Neutrophil (primary cell): ENCODE measurements around the gene MLF2.

Source experiments
- H3K27ac ChIP-seq: fragments of 200-600 bp; sonication (generic); 2 replicates; pipeline ENCODE4 v1.5.1; 2016; ENCODE audit warnings: mild to moderate bottlenecking, moderate library complexity
- H3K27me3 ChIP-seq: fragments of 200-600 bp; sonication (generic); 2 replicates; pipeline ENCODE4 v1.6.0; 2016; ENCODE audit warnings: mild to moderate bottlenecking
- H3K36me3 ChIP-seq: fragments of 200-600 bp; sonication (generic); 2 replicates; pipeline ENCODE4 v1.5.1; 2017
- H3K4me1 ChIP-seq, 2 experiments: fragments of 200-600 bp in 1 of 2; sonication (generic) in 1 of 2; 1 replicate in 1 of 2; 2 replicates in 1 of 2; pipeline versions ENCODE4 v1.5.1 to v1.6.1; 2013 to 2016; ENCODE audit warnings: low read depth in 1 of 2, low read length in 1 of 2, mild to moderate bottlenecking in 1 of 2, moderate library complexity in 1 of 2; ENCODE audit not compliant: control insufficient read depth in 1 of 2, insufficient read depth in 1 of 2
- H3K4me3 ChIP-seq, 2 experiments: fragments of 200-600 bp in 1 of 2; sonication (generic) in 1 of 2; 1 replicate in 1 of 2; 2 replicates in 1 of 2; pipeline ENCODE4 v1.5.1; 2013 to 2016; ENCODE audit warnings: low read depth in 1 of 2, low read length in 1 of 2, mild to moderate bottlenecking in 1 of 2, moderate library complexity in 1 of 2
- H3K9me3 ChIP-seq: fragments of 200-600 bp; sonication (generic); 2 replicates; pipeline ENCODE4 v1.5.1; 2016
- TF ChIP-seq, protein P1 (sequence below): fragments of 200-600 bp; sonication (generic); IDR thresholded peaks from 2 replicates; pipeline ENCODE4 v1.5.1; 2016; ENCODE audit warnings: antibody characterized with exemption

Gene MLF2

DNA sequence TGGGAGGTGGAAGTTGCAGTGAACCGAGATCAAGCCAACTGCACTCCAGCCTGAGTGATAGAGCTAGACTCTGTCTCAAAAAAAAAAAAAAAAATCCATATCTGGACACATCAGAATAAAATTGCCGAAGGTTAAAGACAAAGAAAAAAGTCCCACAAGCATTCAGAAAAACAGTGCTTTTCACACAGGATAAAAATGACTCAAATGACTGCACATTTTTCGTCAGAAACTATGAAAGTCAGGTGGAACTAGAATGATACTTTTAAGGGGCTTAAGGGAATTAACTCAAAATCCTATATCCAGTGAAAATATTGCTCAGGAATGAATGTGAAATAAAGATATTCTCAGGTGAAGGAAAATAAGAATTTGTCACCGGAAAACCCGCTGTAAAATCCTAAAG, 16.2 kb downstream of the MLF2 start:
- H3K4me3 ChIP-seq: no peak overlapping the region
- no peaks in the 10 kb centered on the region for H3K9me3 ChIP-seq
- TF ChIP-seq, protein P1, sequence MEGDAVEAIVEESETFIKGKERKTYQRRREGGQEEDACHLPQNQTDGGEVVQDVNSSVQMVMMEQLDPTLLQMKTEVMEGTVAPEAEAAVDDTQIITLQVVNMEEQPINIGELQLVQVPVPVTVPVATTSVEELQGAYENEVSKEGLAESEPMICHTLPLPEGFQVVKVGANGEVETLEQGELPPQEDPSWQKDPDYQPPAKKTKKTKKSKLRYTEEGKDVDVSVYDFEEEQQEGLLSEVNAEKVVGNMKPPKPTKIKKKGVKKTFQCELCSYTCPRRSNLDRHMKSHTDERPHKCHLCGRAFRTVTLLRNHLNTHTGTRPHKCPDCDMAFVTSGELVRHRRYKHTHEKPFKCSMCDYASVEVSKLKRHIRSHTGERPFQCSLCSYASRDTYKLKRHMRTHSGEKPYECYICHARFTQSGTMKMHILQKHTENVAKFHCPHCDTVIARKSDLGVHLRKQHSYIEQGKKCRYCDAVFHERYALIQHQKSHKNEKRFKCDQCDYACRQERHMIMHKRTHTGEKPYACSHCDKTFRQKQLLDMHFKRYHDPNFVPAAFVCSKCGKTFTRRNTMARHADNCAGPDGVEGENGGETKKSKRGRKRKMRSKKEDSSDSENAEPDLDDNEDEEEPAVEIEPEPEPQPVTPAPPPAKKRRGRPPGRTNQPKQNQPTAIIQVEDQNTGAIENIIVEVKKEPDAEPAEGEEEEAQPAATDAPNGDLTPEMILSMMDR: no peak
- H3K4me1 ChIP-seq: peaks cover 19 to 25% of the 10 kb centered on the region in 2 experiments
- peaks cover 25% of the 10 kb centered on the region for H3K36me3 ChIP-seq
- H3K27me3 ChIP-seq: no peaks in the 10 kb centered on the region
- no peak overlapping the region for H3K27ac ChIP-seq

DNA sequence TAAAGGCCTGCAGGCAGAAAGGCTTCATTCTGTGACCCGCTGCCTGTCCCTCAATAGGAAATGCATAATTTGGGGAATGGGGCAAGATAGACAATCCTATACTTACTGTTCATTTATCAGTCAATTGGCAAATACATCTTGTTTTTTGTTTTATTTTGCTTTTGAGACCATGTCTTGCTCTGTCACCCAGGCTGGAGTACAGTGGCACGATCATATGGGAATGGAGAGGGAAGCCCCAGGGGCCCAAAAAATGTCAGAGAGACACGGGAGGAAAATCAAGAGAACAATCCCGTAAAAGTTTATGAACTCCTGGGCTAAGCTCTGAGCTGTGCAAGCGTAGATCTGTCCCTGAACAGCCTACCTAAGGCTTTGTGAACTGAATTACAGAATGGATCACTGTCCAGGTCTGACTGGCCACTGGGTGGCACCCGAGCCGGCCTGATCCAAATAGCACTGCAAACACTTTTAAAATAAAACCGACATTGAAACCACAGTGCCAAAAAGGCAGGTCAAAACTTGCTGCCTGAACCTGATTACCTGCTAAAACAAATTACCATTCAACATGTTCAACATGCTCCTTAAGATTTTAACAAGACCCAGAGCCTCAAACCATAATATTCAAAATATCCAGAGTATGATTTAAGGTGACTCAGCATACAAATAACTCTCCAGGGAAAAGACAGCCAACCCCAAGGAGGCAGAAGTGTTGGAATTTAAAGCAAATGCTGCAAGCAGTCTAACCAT, 17.3 kb downstream of the MLF2 start:
- H3K9me3 ChIP-seq: no peaks in the 10 kb centered on the region
- peaks cover 19 to 25% of the 10 kb centered on the region in 2 experiments for H3K4me1 ChIP-seq
- TF ChIP-seq, protein P1: peak; percentile 63
- H3K4me3 ChIP-seq: no peak overlapping the region
- peak overlapping the region; percentile 25 for H3K27ac ChIP-seq
- no peaks in the 10 kb centered on the region for H3K27me3 ChIP-seq
- H3K36me3 ChIP-seq: peaks cover 36% of the 10 kb centered on the region

DNA sequence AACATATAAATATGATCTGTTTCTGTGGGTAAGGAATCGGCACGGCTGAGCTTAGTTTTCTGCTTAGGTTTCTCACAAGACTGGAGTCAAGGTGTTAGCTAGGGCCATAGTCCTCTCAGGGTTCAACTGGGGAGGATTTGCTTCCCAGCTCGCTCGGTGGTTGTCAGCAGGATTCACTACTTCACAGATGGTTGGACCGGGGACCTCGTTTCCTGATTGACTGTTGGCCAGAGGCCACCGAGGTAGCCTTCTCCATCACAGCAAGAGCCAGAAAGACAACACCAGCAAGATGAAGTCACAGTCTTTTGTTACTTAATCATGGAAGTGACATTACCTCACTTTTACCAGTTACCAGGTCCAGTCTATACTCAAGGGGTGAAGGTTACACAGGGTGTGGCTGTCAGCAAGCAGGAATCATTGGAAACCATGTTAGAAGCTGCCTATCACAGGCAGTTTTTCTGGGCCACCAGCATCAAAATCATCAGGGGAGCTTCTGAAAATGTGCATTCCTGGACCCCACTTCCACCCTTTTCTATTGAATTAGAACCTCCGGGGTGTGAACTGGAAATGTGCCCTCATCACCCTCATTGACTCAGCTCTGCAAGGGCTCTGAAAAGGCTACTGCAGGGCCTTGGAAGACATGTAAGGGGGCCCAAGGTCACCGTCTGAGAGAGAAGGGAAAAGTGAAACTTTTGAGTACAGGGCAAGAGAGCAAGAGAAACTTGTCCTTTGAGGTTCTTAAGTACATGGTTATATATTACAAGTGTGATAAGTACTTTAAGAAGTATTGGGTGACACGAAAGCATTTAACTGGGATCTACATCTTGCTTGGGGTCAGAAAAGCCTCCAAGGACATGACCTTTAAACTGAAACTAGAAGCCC, 18.2 kb downstream of the MLF2 start:
- Histone ChIP-seq H3K27ac (no peak overlapping the region), H3K4me1 (peaks cover 19 to 25% of the 10 kb centered on the region in 2 experiments), H3K36me3 (peaks cover 45% of the 10 kb centered on the region), H3K9me3 (no peaks in the 10 kb centered on the region), H3K4me3 (no peak overlapping the region), H3K27me3 (no peaks in the 10 kb centered on the region)
- TF ChIP-seq, protein P1: no peak

DNA sequence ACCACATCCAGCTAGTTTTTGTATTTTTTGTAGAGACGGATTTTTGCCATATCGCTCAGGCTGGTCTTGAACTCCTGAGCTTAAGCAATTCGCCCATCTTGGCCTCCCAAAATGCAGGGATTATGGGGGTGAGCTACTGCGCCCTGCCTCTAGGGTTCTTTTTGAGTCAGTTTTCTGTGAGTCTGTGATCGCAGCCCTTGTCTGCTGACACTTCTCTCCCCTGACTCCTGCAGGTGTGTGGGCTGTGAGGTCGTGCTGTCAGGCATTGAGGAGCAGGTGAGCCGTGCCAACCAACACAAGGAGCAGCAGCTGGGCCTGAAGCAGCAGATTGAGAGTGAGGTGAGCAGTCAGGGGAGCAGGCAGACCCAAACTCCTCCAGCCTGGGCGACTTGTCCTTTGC, 22.8 kb downstream of the MLF2 start:
- Histone ChIP-seq H3K36me3 (peaks cover 70% of the 10 kb centered on the region), H3K9me3 (no peaks in the 10 kb centered on the region), H3K27me3 (no peaks in the 10 kb centered on the region), H3K27ac (no peak overlapping the region), H3K4me1 (peaks cover 3 to 7% of the 10 kb centered on the region in 2 experiments), H3K4me3 (no peak overlapping the region)
- TF ChIP-seq, protein P1: no peak

DNA sequence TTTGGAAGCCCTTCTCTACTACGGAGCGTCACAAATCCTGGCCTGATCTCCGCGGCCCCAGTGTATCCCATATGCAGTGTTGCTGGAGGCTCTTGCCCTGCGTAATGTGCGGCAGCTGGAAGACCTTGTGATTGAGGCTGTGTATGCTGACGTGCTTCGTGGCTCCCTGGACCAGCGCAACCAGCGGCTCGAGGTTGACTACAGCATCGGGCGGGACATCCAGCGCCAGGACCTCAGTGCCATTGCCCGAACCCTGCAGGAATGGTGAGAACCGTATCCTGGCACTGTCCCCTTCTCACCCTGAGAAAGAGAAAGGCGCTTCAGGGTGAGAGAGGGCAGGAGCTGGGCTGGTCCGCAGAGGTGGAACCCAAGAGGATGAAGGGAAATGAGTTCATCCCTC, 23.8 kb downstream of the MLF2 start:
- no peak overlapping the region for H3K4me3 ChIP-seq
- no peaks in the 10 kb centered on the region for H3K27me3 ChIP-seq
- no peaks in the 10 kb centered on the region for H3K9me3 ChIP-seq
- peaks cover 62% of the 10 kb centered on the region for H3K36me3 ChIP-seq
- TF ChIP-seq, protein P1: no peak
- H3K27ac ChIP-seq: no peak overlapping the region
- peaks cover 12 to 13% of the 10 kb centered on the region in 2 experiments for H3K4me1 ChIP-seq
